Panc1 (cell line): Measurements from ENCODE around the gene MAGI3.

Experiments used
- CTCF ChIP-seq: fragments of 450-650 bp; IDR thresholded peaks from 2 replicates; pipeline ENCODE4 v1.5.1; 2017; ENCODE audit warnings: mild to moderate bottlenecking
- POLR2AphosphoS5 ChIP-seq: IDR thresholded peaks from 2 replicates; pipeline ENCODE4 v1.6.1; 2012; ENCODE audit warnings: mild to moderate bottlenecking, low read depth, low read length, moderate library complexity
- REST ChIP-seq, 2 experiments: IDR thresholded peaks; 2 replicates each; pipeline ENCODE4 v1.6.1; 2011 to 2012; ENCODE audit warnings: low read depth in 2 of 2, control low read depth in 1 of 2, low read length in 1 of 2, mild to moderate bottlenecking in 1 of 2, moderate library complexity in 1 of 2; ENCODE audit not compliant: insufficient read depth in 1 of 2
- SIN3A ChIP-seq: IDR thresholded peaks from 2 replicates; pipeline ENCODE4 v1.6.1; 2012; ENCODE audit warnings: low read depth, mild to moderate bottlenecking, low read length, moderate library complexity, borderline replicate concordance; ENCODE audit not compliant: insufficient read depth
- TCF7L2 ChIP-seq: IDR thresholded peaks from 2 replicates; pipeline ENCODE4 v1.6.1; 2011; ENCODE audit warnings: mild to moderate bottlenecking, low read depth, low read length, inconsistent platforms

GRCh38 chr1:113676524-113676923 lies 286.2 kb downstream of the MAGI3 start:
- TF ChIP-seq CTCF (no peak), POLR2AphosphoS5 (no peak), SIN3A (no peak), REST (IDR thresholded peaks at IDR 0.05; ENCODE audit: insufficient read depth in 1 of 2, low read depth in 2 of 2, low read length in 1 of 2) (no peak), TCF7L2 (no peak)
